Right lobe of liver (tissue), 6 donors: ENCODE data around the gene FCGR3A. TPM values are rescaled to one million over a fixed set of nuclear protein-coding genes. Genes with fewer than 3 reads are reported as not detected.

ENCODE experiments used
- ATAC-seq, 4 donors: fragments of 200-7000 bp; cut with Tn5 transposase; one replicate each; pipeline ENCODE4 v1.9.1; 2020; ENCODE audit warnings: mild to moderate bottlenecking in 4 of 4, moderate library complexity in 4 of 4
- DNase-seq, 3 donors: peaks; one replicate each; pipeline ENCODE4 v3.0.0-alpha.2; 2020
- H3K27ac ChIP-seq, 3 donors: fragments of 200-600 bp; one replicate each; pipeline ENCODE4 v1.8.0; 2022
- H3K27me3 ChIP-seq, 2 donors: fragments of 200-600 bp; one replicate each; pipeline ENCODE4 v1.8.0; 2022
- H3K36me3 ChIP-seq, 4 donors: fragments of 200-600 bp; sonication (generic) in 1 of 4; one replicate each; pipeline versions ENCODE4 v1.5.1 to v1.8.0; 2017 to 2022; ENCODE audit warnings: control low read depth in 1 of 4
- H3K4me1 ChIP-seq, 4 donors: fragments of 200-600 bp; sonication (generic) in 1 of 4; one replicate each; pipeline versions ENCODE4 v1.5.1 to v1.8.0; 2017 to 2022; ENCODE audit warnings: control low read depth in 1 of 4
- H3K4me3 ChIP-seq, 3 donors: fragments of 200-600 bp; one replicate each; pipeline ENCODE4 v1.8.0; 2022
- H3K9me3 ChIP-seq, 4 donors: fragments of 200-600 bp; sonication (generic) in 1 of 4; one replicate each; pipeline versions ENCODE4 v1.5.1 to v1.8.0; 2017 to 2022; ENCODE audit warnings: control low read depth in 1 of 4
- CTCF ChIP-seq, 4 donors: fragments of 200-600 bp in 3 of 4; fragments of 450-650 bp in 1 of 4; IDR thresholded peaks; one replicate each; pipeline versions ENCODE4 v1.5.1 to v1.8.0; 2016 to 2022; ENCODE audit warnings: antibody characterized with exemption in 4 of 4, mild to moderate bottlenecking in 2 of 4
- POLR2A ChIP-seq: fragments of 450-650 bp; IDR thresholded peaks from one replicate; pipeline ENCODE4 v1.6.1; 2017; ENCODE audit warnings: antibody characterized with exemption, mild to moderate bottlenecking
- WGBS: methylation state at CpG from one replicate; pipeline ENCODE4 v1.1.6; 2018; ENCODE audit warnings: low coverage, low lambda C conversion rate; ENCODE audit not compliant: insufficient coverage; ENCODE audit errors: missing lambda C conversion rate; 5-methylcytosine and 5-hydroxymethylcytosine counted together
- intact Hi-C, 2 donors: fragments of 100-400 bp; cut with DNase I; formaldehyde crosslinking; loops; one replicate each; pipeline versions ENCODE4 v1.11.2 to v1.14.1; 2022
- total RNA-seq, 6 experiments: library from RNA; depleted of rRNA in 2 of 6; stranded (reverse); fragments of >200 nt in 2 of 6; fragmentation: NEBNext Ultra II Directional in 3 of 6; extraction: Animal tissue kit (Norgen Biotek cat#: 25700) in 3 of 6; gene quantifications; one replicate each; pipeline versions ENCODE4 v1.1.0 to v1.2.4, GENCODE V29; 2016 to 2023
- donor health status: DM: no; HTN: yes; CAD: no.
- donor health status: DM: no; HTN: no; CAD: no.
- donor health status: DM: no; HTN: no; CAD: no.
- donor health status: DM: no; HTN: yes; CAD: no.
- donor health status: DM: no; HTN: yes; CAD: no.

FCGR3A gene
- total RNA-seq, 6 experiments from 2014 or later: 17.6 to 127 (median 31.2) TPM

- Histone ChIP-seq H3K36me3 (no peaks in the 10 kb centered on the region), H3K9me3 (no peaks in the 10 kb centered on the region), H3K4me1 (no peaks in the 10 kb centered on the region), H3K4me3 (no peak overlapping the region), H3K27ac (peak overlapping the region in 2 of 3 donors; percentile 6 to 37), H3K27me3 (no peaks in the 10 kb centered on the region)
- no peak for DNase-seq
- intact Hi-C loops: no loop called here
- 62% methylated on average over 8 of the region's 8 CpGs for WGBS
- TF ChIP-seq CTCF (IDR thresholded peaks at IDR 0.05): no peak
- TF ChIP-seq POLR2A: no peak
- peak in 3 of 4 donors; percentile 62 to 77 (median 74) for ATAC-seq
Observed at GRCh38 chr1:161499099-161500039, 50.2 kb downstream of the FCGR3A start.

DNA sequence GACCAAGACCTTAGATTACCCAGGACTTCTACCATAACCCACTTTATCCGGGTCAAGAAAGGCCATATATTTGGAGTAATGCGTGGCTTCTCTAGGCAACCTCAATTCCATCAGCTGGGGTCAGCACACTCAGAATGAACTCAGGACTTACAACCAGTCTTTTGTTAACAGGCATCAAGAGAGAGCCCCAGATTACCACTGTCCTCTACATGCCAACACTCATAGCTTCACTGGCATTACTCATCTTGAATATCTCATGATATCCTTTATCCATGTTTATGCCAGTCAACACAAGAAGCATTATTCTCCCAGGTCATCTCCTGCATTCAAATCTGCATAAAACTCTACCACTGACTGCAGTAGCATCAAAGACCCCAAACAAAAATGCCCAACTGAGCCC is 51.0 kb downstream of the FCGR3A start:
- TF ChIP-seq CTCF (IDR thresholded peaks at IDR 0.05): no peak
- no peak for TF ChIP-seq POLR2A
- 76% methylated on average over 2 of the region's 2 CpGs for WGBS
- no peaks in the 10 kb centered on the region for H3K36me3 ChIP-seq
- H3K4me3 ChIP-seq: no peak overlapping the region
- no peak overlapping the region for H3K27ac ChIP-seq
- no peak for DNase-seq
- intact Hi-C loops: no loop called here
- H3K27me3 ChIP-seq: no peaks in the 10 kb centered on the region
- H3K9me3 ChIP-seq: no peaks in the 10 kb centered on the region
- no peaks in the 10 kb centered on the region for H3K4me1 ChIP-seq
- ATAC-seq: no peak

- H3K27ac ChIP-seq: no peak overlapping the region
- TF ChIP-seq POLR2A: no peak
- no peak for TF ChIP-seq CTCF (IDR thresholded peaks at IDR 0.05)
- no peaks in the 10 kb centered on the region for H3K27me3 ChIP-seq
- no peak for ATAC-seq
- intact Hi-C loops: no loop called here
- H3K4me3 ChIP-seq: no peak overlapping the region
- DNase-seq: no peak
- no peaks in the 10 kb centered on the region for H3K36me3 ChIP-seq
- 55% methylated on average over 1 of the region's 1 CpG for WGBS
- H3K4me1 ChIP-seq: no peaks in the 10 kb centered on the region
- no peaks in the 10 kb centered on the region for H3K9me3 ChIP-seq
Observed at GRCh38 chr1:161497961-161498360, 51.7 kb downstream of the FCGR3A start.

GRCh38 chr1:161495490-161495889 is 54.1 kb downstream of the FCGR3A start:
- Histone ChIP-seq H3K27ac (no peak overlapping the region), H3K4me1 (no peaks in the 10 kb centered on the region), H3K4me3 (no peak overlapping the region), H3K9me3 (no peaks in the 10 kb centered on the region), H3K27me3 (no peaks in the 10 kb centered on the region), H3K36me3 (no peaks in the 10 kb centered on the region)
- ATAC-seq: no peak
- intact Hi-C loops: no loop called here
- no peak for TF ChIP-seq CTCF (IDR thresholded peaks at IDR 0.05)
- TF ChIP-seq POLR2A: no peak
- DNase-seq: no peak
